ENCODE data around the gene ZNF33B.
"Not testable (repeated sequence)": the region's sequence is repeated elsewhere in the genome, so short reads cannot be mapped to it uniquely, and the experiment has no call there.

ZNF33B gene

DNA sequence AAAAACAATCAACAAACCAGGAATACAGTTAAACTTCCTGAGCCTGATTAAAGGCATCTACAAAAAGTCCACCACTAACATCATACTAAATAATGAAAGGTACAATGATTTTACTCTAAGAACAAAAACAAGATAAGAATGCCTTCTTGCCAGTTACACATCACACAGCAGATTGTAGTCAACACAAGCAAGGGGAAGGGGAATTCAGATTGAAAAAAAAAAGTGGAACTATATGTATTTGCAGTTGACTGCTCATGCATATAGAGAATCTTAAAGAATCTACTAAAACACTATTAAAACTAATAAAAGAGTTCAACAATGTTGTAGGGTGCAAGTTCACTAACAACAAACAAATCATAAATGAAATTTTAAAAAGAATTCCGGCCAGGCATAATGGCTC is 28.5 kb downstream of the ZNF33B start:
- DNase-seq, result no peak

DNA sequence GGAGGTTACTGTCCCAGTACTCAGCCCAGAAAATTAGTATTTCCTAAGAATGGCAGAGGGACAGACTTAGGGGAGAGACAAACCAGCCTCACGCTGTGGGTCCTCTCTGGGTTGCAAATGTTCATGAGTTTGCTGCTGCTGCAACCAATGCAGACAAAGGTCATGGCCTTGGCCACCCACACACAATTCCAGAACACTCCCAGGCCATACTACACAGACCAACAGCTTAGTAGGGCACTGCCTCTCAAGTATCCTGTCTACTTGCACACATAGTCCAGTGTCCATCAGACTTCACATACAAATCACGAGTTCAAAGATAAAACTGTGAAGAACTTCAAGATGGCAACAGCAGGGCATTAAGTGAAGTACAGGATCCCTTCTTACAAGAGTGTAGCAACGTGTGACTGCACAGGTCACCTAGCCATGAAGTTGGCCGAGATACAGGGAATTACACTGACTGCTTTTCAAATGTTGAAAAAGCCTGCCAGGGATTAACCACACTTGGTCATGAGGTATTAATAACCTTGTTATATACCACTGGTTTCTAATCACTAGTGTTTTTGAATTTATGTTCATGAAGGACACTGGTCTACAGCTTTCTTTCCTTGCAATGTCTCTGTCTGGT is 40.0 kb downstream of the ZNF33B start:
- DNase-seq, result no peak

DNA sequence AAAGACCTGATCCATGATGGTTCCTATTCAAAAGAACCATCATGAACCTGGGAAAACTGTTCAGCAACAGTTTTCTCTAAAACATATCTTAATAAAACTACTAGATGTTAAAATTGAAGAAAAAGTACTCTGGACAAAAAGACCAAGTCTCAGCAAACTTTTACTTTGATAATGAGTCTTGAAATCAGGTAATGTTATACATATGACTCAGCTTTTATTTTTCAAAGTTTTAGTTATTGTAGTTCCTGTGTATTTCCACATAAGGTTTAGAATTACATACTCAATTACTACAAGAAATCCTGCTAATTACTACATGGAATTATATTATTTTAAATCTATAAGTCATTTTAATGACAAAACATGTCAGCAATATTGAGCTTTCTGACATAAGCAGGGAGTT is 42.2 kb downstream of the ZNF33B start:
- no peak for DNase-seq

DNA sequence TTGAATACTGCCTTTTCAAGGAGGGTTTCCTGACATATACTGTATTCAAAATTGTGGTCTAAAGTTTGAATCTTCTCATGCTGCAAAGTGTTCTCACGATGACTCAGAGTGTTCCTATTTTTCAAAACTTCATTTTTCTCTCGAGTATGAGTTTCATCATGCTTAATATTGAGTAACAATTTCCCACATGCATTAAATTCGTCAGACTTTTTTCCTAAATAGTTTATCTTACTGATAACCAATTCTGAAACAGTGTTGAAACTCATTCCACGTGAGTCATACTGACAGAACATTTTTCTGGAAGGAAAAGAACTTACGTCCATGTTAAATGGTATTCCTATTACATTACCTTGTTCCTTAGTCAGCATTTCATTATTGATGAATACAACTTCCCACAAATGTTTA is 44.1 kb downstream of the ZNF33B start:
- DNase-seq, result no peak

DNA sequence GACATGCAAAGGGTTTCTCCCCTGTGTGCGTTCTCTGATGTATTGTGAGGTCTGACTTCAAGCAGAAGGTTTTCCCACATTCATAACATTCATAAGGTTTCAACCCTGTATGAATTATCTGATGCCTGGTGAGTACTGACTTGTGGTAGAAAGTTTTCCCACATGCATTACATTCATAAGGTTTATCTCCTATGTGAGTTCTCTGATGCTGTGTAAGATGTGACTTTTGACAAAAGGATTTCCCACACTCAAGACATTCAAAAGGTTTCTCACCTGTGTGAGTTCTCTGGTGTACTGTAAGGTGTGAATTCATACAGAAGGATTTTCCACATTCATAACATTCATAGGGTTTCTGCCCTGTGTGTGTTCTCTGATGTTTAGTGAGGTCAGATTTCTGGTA is 45.1 kb downstream of the ZNF33B start:
- DNase-seq, result no peak

DNA sequence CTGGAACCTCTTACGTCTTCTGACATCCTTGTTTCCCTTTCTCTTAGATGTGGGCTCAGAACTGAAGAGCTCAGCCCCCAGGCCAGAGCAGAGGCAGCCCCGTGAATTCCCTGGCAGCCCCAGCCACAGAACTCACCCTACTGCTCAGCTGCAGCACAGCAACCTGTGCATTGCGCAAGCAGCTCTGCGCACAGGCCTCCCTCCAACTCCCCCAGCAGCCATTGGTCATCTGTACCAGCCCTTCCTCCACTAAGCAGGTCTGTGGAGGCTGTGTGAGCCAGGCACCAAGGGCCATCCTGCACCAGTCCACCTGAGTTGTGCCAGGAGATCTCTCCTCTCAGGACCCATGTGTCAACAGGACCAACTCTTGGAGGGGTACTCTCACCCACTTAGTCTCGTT is 54.5 kb downstream of the ZNF33B start:
- DNase-seq, result no peak

DNA sequence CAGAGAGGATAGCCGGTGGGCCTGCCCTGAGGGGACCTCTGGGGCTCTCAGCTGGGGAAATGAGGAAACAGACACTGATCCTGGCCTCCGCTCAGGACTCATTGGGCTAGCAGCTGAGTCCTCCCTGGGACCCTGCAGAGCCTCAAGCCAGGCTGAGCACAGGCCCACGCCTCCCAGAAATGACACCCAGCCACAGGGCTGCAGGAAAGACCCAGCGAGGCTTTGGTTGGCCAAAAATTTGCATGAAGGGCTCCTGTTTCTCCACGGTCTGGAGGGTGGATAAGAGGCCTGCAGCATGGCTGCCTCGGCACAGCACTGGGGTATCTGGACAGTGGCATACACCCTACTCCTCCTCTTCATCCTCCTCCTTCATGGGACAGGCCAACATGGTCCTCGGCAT is 60.4 kb downstream of the ZNF33B start:
- DNase-seq, result no peak

DNA sequence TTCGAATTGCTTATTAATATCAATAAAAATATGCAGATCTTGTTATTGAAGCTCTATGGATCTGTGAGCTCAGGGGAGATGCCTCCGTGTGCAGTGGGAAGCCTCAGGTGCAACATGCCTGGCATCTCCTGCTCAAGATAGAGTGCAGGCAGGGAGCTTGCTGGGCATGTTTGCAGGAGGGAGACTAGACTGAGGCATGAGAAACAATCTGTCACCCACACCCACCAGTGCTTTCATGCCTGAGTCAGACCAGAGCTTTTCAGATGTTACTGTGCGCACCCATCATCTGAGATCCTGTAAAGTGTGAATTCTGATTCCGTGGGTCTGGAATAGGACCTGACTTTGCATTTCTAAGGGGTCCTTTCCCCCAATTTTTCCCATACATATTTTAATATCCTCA is 62.0 kb downstream of the ZNF33B start:
- no peak for DNase-seq

DNA sequence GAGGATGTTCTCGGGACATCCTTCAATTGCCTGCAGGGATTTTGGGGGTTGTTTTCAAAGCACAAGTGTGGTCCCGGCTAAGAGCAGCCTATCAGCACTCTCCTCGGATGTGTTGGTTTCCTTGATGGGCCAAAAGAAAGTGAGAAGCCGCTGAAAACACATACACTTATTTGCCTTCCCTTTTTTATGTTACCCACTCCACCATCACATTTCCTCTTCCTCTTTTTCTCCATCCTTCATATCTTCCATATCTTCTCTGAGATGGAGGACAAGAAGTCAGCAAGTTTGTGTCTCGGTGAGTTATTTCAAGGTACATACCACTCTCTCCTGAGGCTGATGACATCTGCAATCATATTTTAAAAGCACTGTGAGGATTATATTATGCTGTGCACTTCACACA is 64.0 kb downstream of the ZNF33B start:
- DNase-seq, result no peak

DNA sequence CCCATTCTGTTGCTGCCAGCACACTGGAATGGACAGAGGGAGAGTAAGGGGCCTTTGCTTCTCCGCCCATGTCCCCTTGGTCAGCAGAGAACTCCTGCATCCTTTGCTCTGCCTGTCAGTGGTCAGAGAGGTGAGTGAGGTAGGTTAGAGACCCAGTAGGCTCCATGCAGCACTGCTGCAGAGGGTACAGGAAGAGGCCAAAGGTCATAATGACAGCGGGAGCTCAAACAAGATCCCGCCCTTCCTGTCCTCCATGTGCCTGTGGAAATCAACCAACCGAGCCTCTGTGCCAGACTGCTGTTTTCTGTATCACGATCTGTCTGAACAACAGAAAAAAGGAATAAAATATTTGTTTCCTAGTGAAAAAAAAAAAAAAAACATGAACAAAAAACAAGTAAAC is 81.4 kb downstream of the ZNF33B start:
- DNase-seq, result no peak

DNA sequence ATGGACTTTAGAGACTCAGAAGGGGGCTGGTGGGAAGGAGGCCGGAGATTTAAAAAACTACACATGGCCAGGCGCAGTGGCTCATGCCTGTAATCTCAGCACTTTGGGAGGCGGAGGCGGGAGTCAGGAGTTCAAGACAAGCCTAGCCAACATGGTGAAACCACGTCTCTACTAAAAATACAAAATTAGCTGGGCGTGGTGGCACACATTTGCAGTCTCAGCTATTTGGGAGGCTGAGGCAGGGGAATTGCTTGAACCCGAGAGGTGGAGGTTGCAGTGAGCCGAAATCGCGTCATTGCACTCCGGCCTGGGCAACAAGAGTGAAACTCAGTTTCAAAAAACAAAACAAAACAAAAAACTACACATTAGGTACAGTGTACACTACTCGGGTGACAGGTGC is 84.8 kb downstream of the ZNF33B start:
- DNase-seq, result not testable (repeated sequence)

DNA sequence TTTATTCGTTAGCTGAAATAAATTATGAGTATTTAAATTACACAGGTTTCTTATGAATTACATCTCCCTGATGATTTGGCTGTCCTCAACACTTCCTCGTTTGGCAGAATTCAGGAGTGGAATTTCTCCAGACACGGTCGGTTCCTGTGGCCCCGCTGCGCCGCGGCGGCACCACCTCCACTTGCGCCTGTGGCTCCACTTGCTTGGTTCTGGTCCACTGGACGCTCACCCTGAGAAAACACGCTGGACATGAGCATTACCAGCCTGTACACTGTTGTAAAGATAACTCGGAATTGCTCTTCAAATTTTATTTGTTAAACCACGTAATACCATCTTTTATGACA is 85.3 kb downstream of the ZNF33B start:
- DNase-seq, result no peak

DNA sequence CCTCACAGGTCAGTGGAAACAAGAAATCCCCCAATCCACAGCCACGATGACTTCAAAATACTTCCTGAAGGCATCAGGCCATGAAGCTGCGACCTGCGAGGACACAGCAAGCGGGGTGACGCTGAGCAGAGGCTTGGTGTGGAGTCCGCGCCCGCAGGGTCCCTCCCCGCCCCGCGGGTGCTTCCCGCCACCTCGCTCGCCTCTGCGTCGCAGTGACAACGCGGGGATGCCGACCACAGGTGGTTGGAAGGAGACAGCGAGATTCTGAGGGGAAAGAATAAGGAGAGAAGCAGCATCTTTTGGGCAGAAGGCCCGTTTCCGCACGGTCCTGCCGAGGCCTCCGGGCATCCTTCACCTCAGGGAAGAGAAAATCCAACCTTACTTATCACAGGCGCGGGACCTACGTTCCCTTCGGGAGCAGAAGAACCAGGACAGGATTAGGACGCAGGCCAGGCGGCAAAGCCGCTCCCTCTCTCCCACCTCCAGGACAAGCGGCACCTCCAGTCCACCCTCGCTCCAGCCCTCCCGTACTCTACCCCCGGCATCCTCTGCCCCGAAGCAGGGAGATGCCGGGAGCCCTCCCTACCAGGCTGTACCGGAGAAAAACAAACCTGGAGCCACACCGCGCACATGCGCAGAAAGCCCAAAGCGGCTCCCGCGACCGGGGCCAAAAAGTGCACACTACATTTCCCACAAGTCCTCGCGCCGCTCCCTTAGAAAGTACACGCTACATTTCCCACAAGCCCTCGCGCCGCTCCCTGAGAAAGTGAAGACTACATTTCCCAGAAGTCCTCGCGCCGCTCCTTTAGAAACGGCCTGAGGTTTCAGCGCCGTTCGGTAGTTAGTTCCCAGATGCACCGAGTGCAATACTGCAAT is 85.9 kb downstream of the ZNF33B start:
- DNase-seq, result peak; percentile 66 to 82

DNA sequence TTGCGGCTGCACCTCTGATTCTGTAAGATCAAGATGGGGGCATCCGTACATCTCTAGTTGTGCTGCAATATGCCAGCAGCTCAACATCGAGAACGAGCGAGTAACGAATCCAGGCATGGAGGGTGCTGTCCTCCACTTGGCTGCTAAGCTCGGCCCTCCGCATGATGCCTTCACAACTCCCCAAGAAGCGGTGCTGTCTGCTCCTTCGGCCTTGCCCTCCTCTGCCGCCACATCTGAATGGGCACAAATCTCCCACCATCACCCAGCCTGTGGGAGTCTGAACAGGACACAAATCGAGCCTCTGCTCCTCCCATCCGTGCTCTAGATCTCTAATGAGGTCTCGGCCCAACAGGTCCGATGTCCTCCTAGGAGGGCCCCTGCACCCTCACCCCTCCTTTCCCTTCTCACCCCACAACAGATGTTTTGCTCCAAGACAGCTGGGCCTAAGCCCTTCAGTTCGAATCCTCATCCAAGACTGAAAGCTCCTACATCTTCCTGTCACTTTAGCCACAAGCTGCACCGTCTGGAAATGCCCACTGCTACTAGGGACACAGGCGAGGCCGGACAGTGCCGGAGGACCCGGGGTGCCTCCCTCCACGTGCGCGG is 86.7 kb downstream of the ZNF33B start:
- no peak for DNase-seq

DNA sequence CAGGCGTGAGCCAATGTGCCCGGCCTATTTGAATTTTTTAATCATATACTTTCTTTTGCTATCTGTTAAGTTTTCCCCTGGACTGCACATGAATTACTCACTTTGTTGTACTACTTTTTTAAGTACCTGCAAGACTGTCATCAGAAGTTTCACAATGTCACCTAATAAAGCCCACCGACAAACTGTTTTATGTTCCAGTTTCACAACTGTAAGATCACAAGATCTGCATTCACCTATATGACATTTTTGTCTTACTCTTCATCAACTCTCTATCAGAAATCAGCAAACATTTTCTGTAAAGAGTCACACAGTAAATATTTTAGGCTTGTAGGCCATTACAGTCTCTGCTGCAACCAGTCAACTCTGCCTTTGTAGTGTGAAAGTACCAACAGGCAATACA is 88.5 kb downstream of the ZNF33B start:
- DNase-seq, result no peak

DNA sequence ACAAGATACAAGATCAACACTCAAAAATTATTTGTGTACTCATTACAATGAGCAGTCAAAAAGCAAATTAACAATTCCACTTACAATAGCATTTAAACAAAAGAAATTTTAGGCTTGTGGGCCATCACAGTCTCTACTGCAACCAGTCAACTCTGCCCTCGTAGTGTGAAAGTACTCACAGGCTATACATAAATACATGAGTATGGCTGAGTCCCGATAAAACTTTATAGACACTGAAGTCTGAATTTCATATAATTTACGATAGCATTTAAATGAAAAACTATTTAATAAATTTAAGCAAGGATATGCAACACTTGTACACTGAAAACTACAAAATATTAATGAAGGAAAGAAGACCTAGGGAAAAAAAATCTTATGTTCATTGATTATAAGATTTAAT is 90.1 kb downstream of the ZNF33B start:
- DNase-seq, result no peak

DNA sequence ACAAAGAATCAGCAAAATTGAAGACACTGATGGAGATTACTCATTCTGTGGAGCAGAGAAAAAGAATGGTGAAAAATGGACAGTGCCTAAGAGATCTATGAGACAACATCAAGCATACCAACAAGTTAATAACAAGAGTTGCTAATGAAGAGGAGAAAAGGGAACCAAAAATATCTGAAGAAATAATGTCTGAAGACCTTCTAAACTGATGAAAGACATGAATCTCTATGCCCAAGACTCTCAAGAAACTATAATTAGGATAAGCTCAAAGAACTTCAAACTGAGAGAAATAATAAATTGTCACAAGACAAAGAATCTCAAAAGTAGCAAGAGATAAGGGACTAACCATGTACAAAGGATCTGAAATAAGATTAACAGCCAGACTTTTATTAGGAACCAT is 93.4 kb downstream of the ZNF33B start:
- DNase-seq, result no peak

DNA sequence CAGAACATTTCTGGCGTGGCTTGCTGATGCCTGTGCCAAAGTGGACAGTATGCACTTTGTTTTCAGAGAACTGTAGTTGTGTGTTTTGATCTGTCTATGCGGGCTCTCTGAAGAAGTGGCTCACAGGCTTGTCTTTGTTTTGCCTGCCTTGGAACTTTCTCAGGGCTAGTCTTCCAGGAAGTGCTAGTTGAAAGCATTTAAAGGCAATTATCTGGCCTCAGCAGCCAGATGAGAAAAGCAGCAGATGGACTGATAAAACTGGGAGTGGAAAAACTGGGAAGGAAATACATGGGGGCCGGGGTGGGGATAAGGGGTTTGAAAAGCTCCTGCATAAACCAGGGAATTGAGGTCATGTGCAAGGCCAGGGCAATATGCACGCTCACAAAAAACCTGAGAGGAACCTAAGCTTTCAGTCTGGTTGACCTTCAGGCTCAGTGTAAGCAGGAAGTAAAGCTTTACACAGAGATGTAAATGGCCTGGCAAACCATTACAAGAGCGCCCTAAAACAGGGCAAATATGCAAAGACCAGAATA is 94.5 kb downstream of the ZNF33B start:
- DNase-seq, result no peak
